ENCODE measurements around the gene UBXN4. TPM values are rescaled to one million over a fixed set of nuclear protein-coding genes. Genes with fewer than 3 reads are reported as not detected.

Gene UBXN4
- total and polyA plus RNA-seq, 2 of the 4 experiments (the other 2 are of a cell fraction), result 48.1 to 49.1 TPM

GRCh38 chr2:135694711-135695110 lies 46.9 kb upstream of the UBXN4 start (continued):
- no peak for TF ChIP-seq CTCF (conservative IDR thresholded peaks at IDR 0.05; ENCODE audit: low read depth, low read length)
- no peak for TF ChIP-seq POLR2A (IDR thresholded peaks at IDR 0.05; ENCODE audit: low read depth, low read length)
- TF ChIP-seq RAD21 (IDR thresholded peaks at IDR 0.05; ENCODE audit: low read length), result no peak
- no peak for TF ChIP-seq RFX5 (IDR thresholded peaks at IDR 0.05; ENCODE audit: low read depth, low read length)
- TF ChIP-seq NFE2L2 (IDR thresholded peaks at IDR 0.05; ENCODE audit: low read depth, low read length), result no peak

- intact Hi-C loops (cut with micrococcal nuclease) (no loop called here), in situ Hi-C loops (cut with MboI; ENCODE audit: low sequenced_read_pairs) (no loop called here), dilution Hi-C loops (cut with HindIII; ENCODE audit: low sequenced_read_pairs, unreplicated experiment) (no loop called here)
- 0 out of 2 replicates have a peak, but pooled peaks cover 2% of the 10 kb centered on the region for H3K36me3 ChIP-seq (ENCODE audit: control insufficient read depth, insufficient read depth, low read length)
- H4K91ac ChIP-seq (ENCODE audit: insufficient read depth, low read depth, low read length), result no peak overlapping the region
- H3K4me2 ChIP-seq (ENCODE audit: low read depth, low read length), result no peak overlapping the region
- H3K4ac ChIP-seq (ENCODE audit: low read depth, low read length), result no peak overlapping the region
- H4K5ac ChIP-seq (ENCODE audit: low read depth, low read length), result no peak overlapping the region
- no peaks in the 10 kb centered on the region for H3K79me1 ChIP-seq (ENCODE audit: low read depth in 1 of 2, low read length in 2 of 2)
- H3K23ac ChIP-seq (ENCODE audit: low read depth, low read length), result no peak overlapping the region
- H2AFZ ChIP-seq (replicated peaks; ENCODE audit: low read length, poor library complexity), result no peak overlapping the region
- H2BK5ac ChIP-seq (ENCODE audit: low read depth, low read length, poor library complexity, severe bottlenecking), result no peak overlapping the region
- peaks cover 2% of the 10 kb centered on the region; the same call in 1 of the 2 replicates for H3K4me1 ChIP-seq (ENCODE audit: control insufficient read depth, insufficient read depth, low read length)
- H4K8ac ChIP-seq (ENCODE audit: low read depth in 2 of 2, low read length in 2 of 2), result no peak overlapping the region
- H3K9ac ChIP-seq (ENCODE audit: low read depth, low read length), result no peak overlapping the region
- H4K20me1 ChIP-seq (ENCODE audit: insufficient read depth, low read length), result no peaks in the 10 kb centered on the region
- no peak overlapping the region for H2BK20ac ChIP-seq (ENCODE audit: low read depth, low read length)
- no peaks in the 10 kb centered on the region for H3K27me3 ChIP-seq (ENCODE audit: control insufficient read depth, insufficient read depth, low read length)
- WGBS, 2 experiments (ENCODE audit: extremely low coverage in 2 of 2, insufficient read length in 1 of 2), result no CpG with 5 or more reads among the region's 2 CpGs
- H2AK9ac ChIP-seq (replicated peaks; ENCODE audit: low read depth, low read length, poor library complexity), result no peak overlapping the region
- no TSS peak for BruUV-seq (replicated peaks)
- H3K56ac ChIP-seq (ENCODE audit: extremely low read depth, insufficient read depth, low read length), result no peak overlapping the region
- H2BK120ac ChIP-seq (ENCODE audit: low read depth, low read length), result no peak overlapping the region
- no peaks in the 10 kb centered on the region for H3K9me3 ChIP-seq (ENCODE audit: control insufficient read depth, insufficient read depth, low read length)
- no peaks in the 10 kb centered on the region; the same call in 1 of the 2 replicates for H3K9me1 ChIP-seq (ENCODE audit: insufficient read depth, low read length)
- no peak overlapping the region for H3K18ac ChIP-seq (ENCODE audit: low read depth, low read length)
- no peak overlapping the region for H3K27ac ChIP-seq (ENCODE audit: insufficient read depth, low read length)
- no peak for ATAC-seq (ENCODE audit: low read depth)
- H2BK15ac ChIP-seq (ENCODE audit: low read depth, low read length), result no peak overlapping the region
- ChIA-PET POLR2A (ENCODE audit: unreplicated experiment) (no interaction called here), CTCF (no interaction called here)
- H3K14ac ChIP-seq (replicated peaks; ENCODE audit: low read depth, low read length), result no peak overlapping the region
- H2AK5ac ChIP-seq (ENCODE audit: low read depth, low read length), result no peak overlapping the region
- no peak for DNase-seq
- no peak overlapping the region for H3K4me3 ChIP-seq (ENCODE audit: insufficient read depth, low read depth, low read length)
- TF ChIP-seq MXI1 (IDR thresholded peaks at IDR 0.05; ENCODE audit: borderline replicate concordance, low read depth, low read length) (no peak), POLR2A (IDR thresholded peaks at IDR 0.05; ENCODE audit: low read depth, low read length) (no peak), RAD21 (IDR thresholded peaks at IDR 0.05; ENCODE audit: low read length) (no peak), MAZ (IDR thresholded peaks at IDR 0.05; ENCODE audit: borderline replicate concordance, low read depth, low read length) (no peak), RCOR1 (IDR thresholded peaks at IDR 0.05; ENCODE audit: insufficient replicate concordance, low read length) (no peak), BHLHE40 (IDR thresholded peaks at IDR 0.05; ENCODE audit: low read depth, low read length) (no peak), CEBPB (IDR thresholded peaks at IDR 0.05; ENCODE audit: low read depth, low read length) (no peak), CTCF (conservative IDR thresholded peaks at IDR 0.05; ENCODE audit: low read depth, low read length) (no peak)
- TF ChIP-seq, protein P1, sequence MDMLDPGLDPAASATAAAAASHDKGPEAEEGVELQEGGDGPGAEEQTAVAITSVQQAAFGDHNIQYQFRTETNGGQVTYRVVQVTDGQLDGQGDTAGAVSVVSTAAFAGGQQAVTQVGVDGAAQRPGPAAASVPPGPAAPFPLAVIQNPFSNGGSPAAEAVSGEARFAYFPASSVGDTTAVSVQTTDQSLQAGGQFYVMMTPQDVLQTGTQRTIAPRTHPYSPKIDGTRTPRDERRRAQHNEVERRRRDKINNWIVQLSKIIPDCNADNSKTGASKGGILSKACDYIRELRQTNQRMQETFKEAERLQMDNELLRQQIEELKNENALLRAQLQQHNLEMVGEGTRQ (IDR thresholded peaks at IDR 0.05; ENCODE audit: low read depth, low read length), result no peak
These were observed 42.8 kb upstream of the UBXN4 start for GRCh38 chr2:135698838-135699237.

Data from IMR-90 (cell line).